Dendritic cell treated with granulocyte-macrophage colony-stimulating factor and Interleukin-4, amounts not matched to agents 40 ng/mL and 50 ng/mL, for 4 days (primary cell): ENCODE results near the gene ELK4.

Experiments
- H3K27ac Mint-ChIP-seq: one replicate; pipeline ENCODE4 v1.8.0; 2022; ENCODE audit warnings: mild to moderate bottlenecking, mixed read lengths
- H3K27me3 Mint-ChIP-seq: one replicate; pipeline ENCODE4 v1.8.0; 2022; ENCODE audit warnings: mild to moderate bottlenecking, mixed read lengths
- H3K36me3 Mint-ChIP-seq: one replicate; pipeline ENCODE4 v1.8.0; 2022; ENCODE audit warnings: low read depth, mixed read lengths
- H3K4me1 Mint-ChIP-seq: one replicate; pipeline ENCODE4 v1.8.0; 2022; ENCODE audit warnings: low read depth, mixed read lengths
- H3K4me3 Mint-ChIP-seq: one replicate; pipeline ENCODE4 v1.8.0; 2022; ENCODE audit warnings: mild to moderate bottlenecking, moderate library complexity, mixed read lengths
- H3K9me3 Mint-ChIP-seq: one replicate; pipeline ENCODE4 v1.8.0; 2022; ENCODE audit warnings: mixed read lengths
- intact Hi-C: fragments of 100-400 bp; cut with micrococcal nuclease; formaldehyde crosslinking; loops from one replicate; pipeline ENCODE4 v1.15.0; 2022

The ELK4 gene

DNA sequence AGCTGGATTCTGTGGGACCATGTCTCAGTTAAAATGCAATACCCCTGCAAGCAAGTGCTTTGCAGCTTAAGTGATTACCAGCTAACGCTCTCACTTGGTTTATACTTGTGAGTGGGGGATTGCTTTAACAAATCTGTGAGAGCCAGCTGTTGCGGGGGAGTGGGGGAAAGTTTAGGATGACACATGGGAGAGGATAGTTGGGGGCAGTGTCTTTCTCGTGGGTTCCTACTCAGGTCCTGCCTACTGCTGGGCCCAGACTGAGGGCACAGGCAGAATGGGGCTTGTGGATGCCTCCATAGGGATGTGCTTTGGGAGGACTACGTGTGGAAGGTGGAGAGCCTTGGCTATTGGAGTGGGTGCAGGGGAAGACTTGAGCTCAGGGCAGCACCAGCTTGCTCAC lies 60.1 kb downstream of the ELK4 start:
- Mint-ChIP-seq H3K9me3 (no peaks in the 10 kb centered on the region), H3K36me3 (no peaks in the 10 kb centered on the region), H3K27ac (no peak overlapping the region), H3K4me3 (no peak overlapping the region), H3K4me1 (no peaks in the 10 kb centered on the region), H3K27me3 (peaks cover 69% of the 10 kb centered on the region)
- intact Hi-C loops = no loop called here

DNA sequence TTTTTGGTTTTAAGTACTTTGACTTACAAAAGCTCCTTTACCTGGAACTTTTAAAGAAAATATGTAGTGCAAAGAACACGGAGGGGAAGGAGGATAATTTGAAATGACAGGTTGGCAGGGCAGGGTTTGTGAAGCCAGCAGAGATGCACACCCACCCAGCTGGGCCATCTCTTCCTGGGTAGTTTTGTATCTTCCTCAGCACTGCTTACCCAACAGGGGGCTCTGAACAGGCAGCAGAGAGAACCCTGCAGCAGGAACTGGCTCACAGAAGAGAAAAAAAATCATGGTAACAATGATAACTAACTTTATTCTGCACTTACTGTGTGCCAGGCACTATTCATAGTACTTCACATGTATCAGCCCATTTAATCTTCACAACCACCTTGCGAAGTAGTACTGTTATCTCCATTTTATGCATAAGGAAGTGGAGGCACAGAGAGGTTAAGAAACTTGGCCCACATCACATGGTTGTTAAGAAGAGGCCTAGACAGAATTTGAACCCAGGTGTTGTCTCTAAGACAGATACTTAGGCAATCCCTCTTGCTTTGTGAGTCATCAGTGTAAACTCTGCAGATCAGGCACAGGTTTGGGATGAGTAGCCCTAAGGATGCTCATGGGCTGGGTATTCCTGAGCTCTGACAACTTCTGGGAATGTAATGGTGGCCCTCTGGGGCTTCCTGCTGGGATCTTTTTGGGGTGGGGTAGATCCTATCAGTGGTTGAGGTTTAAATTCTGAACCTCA lies 60.8 kb downstream of the ELK4 start:
- intact Hi-C loops = no loop called here
- Mint-ChIP-seq H3K27me3 (peaks cover 70% of the 10 kb centered on the region), H3K4me3 (no peak overlapping the region), H3K27ac (no peak overlapping the region), H3K36me3 (no peaks in the 10 kb centered on the region), H3K4me1 (no peaks in the 10 kb centered on the region), H3K9me3 (no peaks in the 10 kb centered on the region)

DNA sequence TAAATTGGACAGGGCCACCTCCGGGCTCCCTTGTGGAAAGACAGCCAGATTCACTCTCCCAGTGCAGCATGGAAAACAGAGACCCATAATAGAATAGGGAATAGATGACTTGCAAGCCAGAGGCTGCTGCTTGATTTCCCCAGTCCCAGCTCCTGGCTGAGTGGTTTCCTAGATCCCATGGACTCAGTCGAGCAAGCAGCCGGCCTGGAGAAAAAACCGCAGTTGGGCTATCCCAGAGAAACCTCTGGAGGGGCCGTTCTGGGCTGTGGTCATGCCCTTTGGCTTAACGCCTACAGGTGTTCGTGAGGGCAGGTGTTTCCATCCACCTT lies 61.7 kb downstream of the ELK4 start:
- intact Hi-C loops = no loop called here
- no peak overlapping the region for H3K4me3 Mint-ChIP-seq
- H3K4me1 Mint-ChIP-seq = no peaks in the 10 kb centered on the region
- H3K36me3 Mint-ChIP-seq = no peaks in the 10 kb centered on the region
- H3K27ac Mint-ChIP-seq = no peak overlapping the region
- H3K9me3 Mint-ChIP-seq = no peaks in the 10 kb centered on the region
- peaks cover 74% of the 10 kb centered on the region for H3K27me3 Mint-ChIP-seq

DNA sequence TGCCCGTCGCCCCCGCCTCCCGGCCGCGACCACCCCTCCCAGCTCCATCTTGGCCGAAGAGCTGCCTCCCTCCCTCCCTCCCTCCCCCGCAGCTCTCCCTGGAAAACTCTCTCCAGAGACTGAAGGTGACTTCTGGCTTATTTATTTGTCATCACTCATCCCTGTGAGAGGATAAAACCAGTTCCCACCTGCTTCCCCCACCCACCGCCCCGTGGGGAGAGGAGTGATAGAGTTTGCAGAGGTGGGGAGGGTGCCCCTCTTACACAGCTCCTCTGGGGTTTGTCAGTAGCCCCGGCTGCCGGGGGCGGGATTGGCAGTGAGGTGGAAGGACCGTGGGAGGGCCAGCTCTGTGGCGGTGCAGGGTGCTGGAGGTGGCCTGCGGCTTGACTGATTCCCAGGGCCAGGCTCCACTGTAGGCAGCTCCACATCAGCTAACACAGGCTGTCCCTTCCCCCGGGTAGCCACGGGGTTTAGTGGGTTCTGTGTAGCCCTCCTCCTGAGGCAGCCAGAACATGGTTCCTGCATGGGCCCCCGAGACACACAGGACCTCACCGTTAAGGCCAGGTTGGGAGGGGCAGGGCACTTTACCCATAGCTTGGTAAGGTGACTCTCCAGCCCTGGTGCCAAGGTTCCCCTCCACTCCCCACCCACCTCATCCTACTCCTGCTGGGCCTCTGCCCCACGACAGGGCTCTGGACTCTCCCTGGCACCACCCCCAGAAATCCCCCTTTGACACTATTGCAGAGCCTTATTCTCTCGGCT lies 62.2 kb downstream of the ELK4 start:
- no peaks in the 10 kb centered on the region for H3K4me1 Mint-ChIP-seq
- intact Hi-C loops = no loop called here
- no peak overlapping the region for H3K4me3 Mint-ChIP-seq
- H3K9me3 Mint-ChIP-seq = no peaks in the 10 kb centered on the region
- no peaks in the 10 kb centered on the region for H3K36me3 Mint-ChIP-seq
- H3K27ac Mint-ChIP-seq = no peak overlapping the region
- H3K27me3 Mint-ChIP-seq = peaks cover 77% of the 10 kb centered on the region

DNA sequence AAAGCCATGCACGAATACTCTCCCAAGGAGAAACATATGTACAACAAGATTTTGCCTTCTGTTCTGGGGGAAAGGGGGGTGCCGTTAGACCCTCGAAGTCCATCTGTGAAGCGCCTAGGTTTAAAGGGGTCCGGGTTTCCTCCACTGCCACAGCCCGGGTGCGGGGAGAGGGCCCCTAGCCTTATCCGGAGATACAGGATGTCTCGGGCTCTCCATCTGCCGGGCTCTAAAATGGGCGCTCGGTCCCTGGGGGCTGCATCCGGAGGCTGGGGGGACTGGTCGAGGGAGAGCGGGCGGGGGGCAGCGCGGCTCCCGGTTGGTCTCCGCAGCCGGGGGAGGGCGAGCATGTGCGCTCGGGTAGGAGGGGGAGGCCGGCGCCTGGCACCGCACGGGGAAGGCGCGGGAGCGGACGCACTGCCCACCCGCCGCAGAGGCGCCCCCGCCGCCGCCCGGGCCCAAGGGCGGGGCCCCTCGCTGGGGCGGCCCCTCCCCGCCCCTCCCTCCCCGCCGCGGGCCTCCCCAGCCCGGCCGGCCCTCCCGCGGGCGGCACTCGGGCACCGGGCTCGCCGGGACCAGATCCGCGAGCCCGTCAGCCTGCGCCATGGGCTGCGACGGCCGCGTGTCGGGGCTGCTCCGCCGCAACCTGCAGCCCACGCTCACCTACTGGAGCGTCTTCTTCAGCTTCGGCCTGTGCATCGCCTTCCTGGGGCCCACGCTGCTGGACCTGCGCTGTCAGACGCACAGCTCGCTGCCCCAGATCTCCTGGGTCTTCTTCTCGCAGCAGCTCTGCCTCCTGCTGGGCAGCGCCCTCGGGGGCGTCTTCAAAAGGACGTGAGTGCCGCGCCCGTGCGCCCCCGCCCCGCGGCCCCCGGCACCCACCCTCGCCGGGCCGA lies 63.1 kb downstream of the ELK4 start:
- intact Hi-C loops = no loop called here
- H3K27me3 Mint-ChIP-seq = peaks cover 83% of the 10 kb centered on the region

DNA sequence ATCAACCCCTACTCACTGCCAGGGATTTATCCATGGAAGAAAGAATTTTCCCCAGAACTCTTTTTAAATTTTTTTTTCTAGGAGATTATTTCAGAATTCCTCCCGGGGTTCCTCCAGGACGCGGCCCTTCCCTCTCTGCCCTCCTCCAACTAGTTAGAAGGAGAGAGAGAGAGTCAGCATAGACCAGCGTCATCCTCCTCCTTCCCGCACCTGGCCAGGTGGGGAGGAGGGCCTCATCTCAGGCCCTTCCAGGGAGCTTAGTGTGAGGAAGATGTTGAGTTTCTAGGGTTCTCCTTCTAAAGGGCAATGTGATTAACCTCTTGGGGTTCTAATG lies 63.7 kb downstream of the ELK4 start:
- no peak overlapping the region for H3K4me3 Mint-ChIP-seq
- no peaks in the 10 kb centered on the region for H3K36me3 Mint-ChIP-seq
- no peaks in the 10 kb centered on the region for H3K9me3 Mint-ChIP-seq
- no peak overlapping the region for H3K27ac Mint-ChIP-seq
- H3K27me3 Mint-ChIP-seq = peaks cover 86% of the 10 kb centered on the region
- intact Hi-C loops = no loop called here
- H3K4me1 Mint-ChIP-seq = no peaks in the 10 kb centered on the region

More for the DNA sequence above, 63.1 kb downstream of the ELK4 start:
- Mint-ChIP-seq H3K4me3 (peak overlapping the region; percentile 28), H3K36me3 (no peaks in the 10 kb centered on the region), H3K4me1 (no peaks in the 10 kb centered on the region), H3K27ac (no peak overlapping the region), H3K9me3 (no peaks in the 10 kb centered on the region)

DNA sequence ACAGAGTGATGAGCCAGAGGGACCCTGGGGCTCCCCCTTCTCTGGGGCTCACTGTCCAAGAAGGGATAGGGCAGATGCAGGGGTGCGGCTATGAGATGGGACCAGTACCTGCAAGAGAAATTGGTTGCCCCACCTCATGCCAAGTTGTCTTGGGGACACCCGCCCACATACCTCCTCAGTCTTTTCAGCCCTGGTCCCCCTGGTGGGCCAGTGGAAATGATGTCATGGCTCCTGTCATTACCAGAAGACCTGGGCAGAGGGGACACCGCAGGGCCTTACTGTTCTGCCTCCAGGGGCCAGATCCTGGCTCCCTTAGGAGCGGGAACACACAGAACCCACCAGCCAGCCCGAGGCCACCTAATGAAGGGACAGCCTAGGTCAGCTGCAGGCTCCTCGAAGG lies 64.1 kb downstream of the ELK4 start:
- H3K27me3 Mint-ChIP-seq = peaks cover 85% of the 10 kb centered on the region
- no peaks in the 10 kb centered on the region for H3K36me3 Mint-ChIP-seq
- H3K27ac Mint-ChIP-seq = no peak overlapping the region
- H3K4me3 Mint-ChIP-seq = no peak overlapping the region
- H3K9me3 Mint-ChIP-seq = no peaks in the 10 kb centered on the region
- no peaks in the 10 kb centered on the region for H3K4me1 Mint-ChIP-seq
- intact Hi-C loops = no loop called here

DNA sequence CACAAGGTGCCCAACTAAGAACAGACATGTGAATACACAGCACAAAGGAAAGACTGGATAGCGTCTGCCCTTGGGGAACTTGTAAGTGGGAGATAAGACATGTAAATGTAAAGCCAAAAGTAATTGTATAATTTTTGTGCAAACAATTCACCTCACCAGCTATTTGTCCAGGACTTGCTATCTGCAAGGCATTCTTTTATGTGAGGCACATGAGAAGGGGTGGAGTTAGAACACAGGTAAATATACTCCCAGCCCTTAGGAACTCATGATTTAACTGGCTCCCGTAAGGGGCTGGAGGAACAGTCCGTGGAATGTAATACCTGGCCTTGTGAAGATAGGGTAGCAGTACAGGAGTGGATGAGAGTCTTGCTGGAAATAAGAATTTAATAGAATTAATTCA lies 66.0 kb downstream of the ELK4 start:
- H3K4me3 Mint-ChIP-seq = no peak overlapping the region
- intact Hi-C loops = no loop called here
- peaks cover 18% of the 10 kb centered on the region for H3K9me3 Mint-ChIP-seq
- no peaks in the 10 kb centered on the region for H3K36me3 Mint-ChIP-seq
- H3K27me3 Mint-ChIP-seq = peaks cover 74% of the 10 kb centered on the region
- peaks cover 15% of the 10 kb centered on the region for H3K4me1 Mint-ChIP-seq
- H3K27ac Mint-ChIP-seq = no peak overlapping the region

DNA sequence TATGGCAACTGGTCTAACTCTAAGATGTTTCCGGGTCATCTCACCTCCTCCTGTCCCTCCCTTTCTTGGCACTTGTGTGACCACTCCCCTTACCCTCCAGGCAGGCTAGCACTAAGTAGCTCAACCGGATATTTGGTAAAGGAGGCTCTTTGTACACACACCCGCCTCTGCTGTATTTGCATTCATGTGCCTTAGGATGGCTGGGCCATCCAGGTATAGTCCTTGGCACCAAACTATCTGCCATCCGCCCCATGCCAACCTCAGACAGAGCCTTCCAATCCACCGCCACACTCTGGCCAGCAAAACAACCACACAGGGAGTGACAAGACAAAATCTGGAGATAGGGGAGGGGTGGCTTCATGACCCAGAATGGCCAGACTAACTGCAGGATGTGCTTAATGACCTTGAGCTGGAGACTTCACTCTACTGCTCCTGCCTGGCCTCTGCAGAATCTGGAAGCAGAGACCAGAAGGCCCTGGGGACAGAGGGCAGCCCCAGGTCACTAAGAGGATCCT lies 67.8 kb downstream of the ELK4 start:
- intact Hi-C loops = no loop called here
- Mint-ChIP-seq H3K4me3 (no peak overlapping the region), H3K36me3 (no peaks in the 10 kb centered on the region), H3K9me3 (peaks cover 19% of the 10 kb centered on the region), H3K27ac (no peak overlapping the region), H3K4me1 (peaks cover 18% of the 10 kb centered on the region), H3K27me3 (peaks cover 64% of the 10 kb centered on the region)

DNA sequence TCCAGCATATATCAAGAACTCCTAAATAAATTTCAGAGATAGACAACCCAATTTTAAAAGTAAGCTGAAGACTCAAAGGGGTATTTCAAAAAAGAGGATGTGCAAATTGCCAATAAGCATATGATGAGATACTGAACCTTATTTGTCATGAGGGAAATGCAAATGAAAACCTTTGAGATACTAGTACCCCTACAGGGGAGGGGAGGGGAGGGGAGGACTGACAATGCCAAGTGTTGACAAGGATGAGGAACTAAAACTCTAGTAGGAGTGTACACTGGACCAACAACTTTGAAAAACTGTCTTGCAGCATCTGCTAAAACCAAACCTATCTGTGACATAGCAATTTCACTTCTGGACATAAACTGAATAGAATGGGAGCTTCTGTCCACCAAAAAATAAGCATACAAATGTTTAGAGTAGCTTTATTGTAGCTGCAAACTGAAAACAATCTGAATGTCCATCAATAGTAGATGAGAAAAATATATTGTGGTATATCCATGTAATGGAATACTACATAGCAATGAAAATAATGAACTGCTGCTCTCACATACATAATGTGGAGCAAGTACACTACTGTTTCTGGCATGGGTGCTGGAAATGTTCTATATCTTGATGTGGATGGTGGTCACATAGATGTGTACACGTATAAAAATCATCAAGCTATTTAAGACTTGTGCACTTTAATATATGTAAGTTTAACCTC lies 70.2 kb downstream of the ELK4 start:
- H3K4me3 Mint-ChIP-seq = no peak overlapping the region
- intact Hi-C loops = no loop called here
- peaks cover 18% of the 10 kb centered on the region for H3K4me1 Mint-ChIP-seq
- no peak overlapping the region for H3K27ac Mint-ChIP-seq
- no peaks in the 10 kb centered on the region for H3K36me3 Mint-ChIP-seq
- peaks cover 19% of the 10 kb centered on the region for H3K9me3 Mint-ChIP-seq
- H3K27me3 Mint-ChIP-seq = peaks cover 63% of the 10 kb centered on the region
